Epithelial cell of proximal tubule (primary cell): ENCODE measurements around the gene CEP95. TPM values are rescaled to one million over a fixed set of nuclear protein-coding genes. Genes with fewer than 3 reads are reported as not detected.

Source experiments
- DNase-seq: peaks from one replicate; pipeline ENCODE4 v3.0.0-alpha.2; 2011; ENCODE audit warnings: low read depth
- H3K4me3 ChIP-seq: 2 replicates; pipeline ENCODE4 v1.5.1; 2011; ENCODE audit warnings: low read depth, mild to moderate bottlenecking, low read length
- CTCF ChIP-seq: conservative IDR thresholded peaks from 2 replicates; pipeline ENCODE4 v1.5.1; 2012; ENCODE audit warnings: low read depth, mild to moderate bottlenecking, low read length
- total RNA-seq: library from RNA; depleted of rRNA; stranded (reverse); fragments of >200 nt; gene quantifications from 2 replicates; pipeline ENCODE4 v1.2.3, GENCODE V29; 2015

Gene CEP95
- total RNA-seq, 1 donor from 2014 or later: 11.6 TPM

- H3K4me3 ChIP-seq: no peak overlapping the region
- no peak for TF ChIP-seq CTCF
- no peak for DNase-seq
These were observed 12.8 kb downstream of the CEP95 start for GRCh38 chr17:64519601-64520000.

- DNase-seq: no peak
- TF ChIP-seq CTCF: no peak
- H3K4me3 ChIP-seq: no peak overlapping the region
These were observed 13.6 kb downstream of the CEP95 start for GRCh38 chr17:64520359-64520758.

GRCh38 chr17:64527914-64528313, 21.1 kb downstream of the CEP95 start:
- no peak for TF ChIP-seq CTCF
- no peak for DNase-seq
- no peak overlapping the region for H3K4me3 ChIP-seq

- no peak for TF ChIP-seq CTCF
- DNase-seq: no peak
- H3K4me3 ChIP-seq: no peak overlapping the region
These were observed 22.4 kb downstream of the CEP95 start for GRCh38 chr17:64529221-64529620.

- DNase-seq: no peak
- no peak overlapping the region for H3K4me3 ChIP-seq
- no peak for TF ChIP-seq CTCF
These were observed 25.2 kb downstream of the CEP95 start for GRCh38 chr17:64531955-64532371.

- no peak overlapping the region for H3K4me3 ChIP-seq
- TF ChIP-seq CTCF: no peak
- no peak for DNase-seq
These were observed 25.6 kb downstream of the CEP95 start for GRCh38 chr17:64532409-64532808.

- no peak overlapping the region for H3K4me3 ChIP-seq
- no peak for DNase-seq
- TF ChIP-seq CTCF: no peak
These were observed 27.0 kb downstream of the CEP95 start for GRCh38 chr17:64533784-64534183.
